Eye (tissue), 1 donor: ENCODE measurements around the gene ZNF106.

Experiments
- DNase-seq: peaks from one replicate; pipeline ENCODE4 v3.0.0-alpha.2; 2015

The ZNF106 gene

GRCh38 chr15:42364529-42364928, 126.4 kb downstream of the ZNF106 start:
- peak; percentile 53 for DNase-seq

GRCh38 chr15:42363942-42364341, 127.0 kb downstream of the ZNF106 start:
- DNase-seq: no peak

GRCh38 chr15:42363487-42363886, 127.5 kb downstream of the ZNF106 start:
- no peak for DNase-seq
